GM12878 (cell line): ENCODE data around the gene LGALS8. TPM values are rescaled to one million over a fixed set of nuclear protein-coding genes. Genes with fewer than 3 reads are reported as not detected.
A peak's percentile ranks its signal among the peaks of the same experiment; 100 is the strongest.

ENCODE experiments used
- BACH1 ChIP-seq: fragments of 450-650 bp; IDR thresholded peaks from 2 replicates; pipeline ENCODE4 v1.6.1; 2017; ENCODE audit warnings: mild to moderate bottlenecking, borderline replicate concordance
- BHLHE40 ChIP-seq, 2 experiments: fragments of 450-650 bp in 1 of 2; IDR thresholded peaks; 2 replicates each; pipeline ENCODE4 v1.6.1; 2011 to 2017; ENCODE audit warnings: low read depth in 2 of 2, borderline replicate concordance in 1 of 2, improper control_type of control experiment in 1 of 2, low read length in 1 of 2, mild to moderate bottlenecking in 1 of 2
- CBFB ChIP-seq: IDR thresholded peaks from 2 replicates; pipeline ENCODE4 v1.6.1; 2016; ENCODE audit warnings: antibody characterized with exemption, low read depth
- CTCF ChIP-seq, 3 experiments: IDR thresholded peaks in 2 of 3; conservative IDR thresholded peaks in 1 of 3; 2 replicates each; pipeline ENCODE4 v1.5.1; 2011; ENCODE audit warnings: low read depth in 3 of 3, low read length in 3 of 3, mild to moderate bottlenecking in 3 of 3, control low read depth in 2 of 3, moderate library complexity in 2 of 3, inconsistent platforms in 1 of 3, mixed read lengths in 1 of 3; ENCODE audit not compliant: control insufficient read depth in 2 of 3, insufficient read depth in 1 of 3; ENCODE audit errors: extremely low read depth in 1 of 3
- ETV6 ChIP-seq, 2 experiments: fragments of 450-650 bp in 1 of 2; IDR thresholded peaks in 1 of 2; conservative IDR thresholded peaks in 1 of 2; 2 replicates each; pipeline ENCODE4 v1.6.1; 2014; ENCODE audit warnings: antibody characterized with exemption in 1 of 2, borderline replicate concordance in 1 of 2, low read depth in 1 of 2, mild to moderate bottlenecking in 1 of 2, moderate library complexity in 1 of 2
- EZH2 ChIP-seq: IDR thresholded peaks from 2 replicates; pipeline ENCODE4 v1.6.1; 2012; ENCODE audit warnings: low read depth, mild to moderate bottlenecking, control low read depth, inconsistent platforms, low read length, borderline replicate concordance; ENCODE audit not compliant: control insufficient read depth
- LARP7 ChIP-seq: fragments of 450-650 bp; IDR thresholded peaks from 2 replicates; pipeline ENCODE4 v1.6.1; 2017; ENCODE audit warnings: mild to moderate bottlenecking
- MTA3 ChIP-seq: IDR thresholded peaks from 2 replicates; pipeline ENCODE4 v1.6.1; 2012; ENCODE audit warnings: low read length, inconsistent platforms, borderline replicate concordance
- NFYB ChIP-seq: IDR thresholded peaks from 2 replicates; pipeline ENCODE4 v1.6.1; 2011; ENCODE audit warnings: low read depth, mild to moderate bottlenecking, low read length, improper control_type of control experiment, moderate library complexity; ENCODE audit not compliant: insufficient read depth
- NRF1 ChIP-seq: conservative IDR thresholded peaks from 2 replicates; pipeline ENCODE4 v1.6.1; 2011; ENCODE audit warnings: mild to moderate bottlenecking, low read depth, low read length, improper control_type of control experiment
- PML ChIP-seq: IDR thresholded peaks from 2 replicates; pipeline ENCODE4 v1.6.1; 2012; ENCODE audit warnings: low read length, inconsistent platforms
- POLR2AphosphoS5 ChIP-seq: IDR thresholded peaks from 2 replicates; pipeline ENCODE4 v1.6.1; 2011; ENCODE audit warnings: mild to moderate bottlenecking, low read length, inconsistent platforms
- RFX5 ChIP-seq: IDR thresholded peaks from 2 replicates; pipeline ENCODE4 v1.6.1; 2011; ENCODE audit warnings: low read depth, low read length, improper control_type of control experiment
- STAT1 ChIP-seq: fragments of 450-650 bp; conservative IDR thresholded peaks from 2 replicates; pipeline ENCODE4 v1.6.1; 2014; ENCODE audit warnings: antibody characterized with exemption, mild to moderate bottlenecking
- ZBED1 ChIP-seq: IDR thresholded peaks from 2 replicates; pipeline ENCODE4 v1.6.1; 2016; ENCODE audit warnings: borderline replicate concordance
- ZNF207 ChIP-seq: fragments of 450-650 bp; IDR thresholded peaks from 2 replicates; pipeline ENCODE4 v1.6.1; 2014; ENCODE audit warnings: antibody characterized with exemption, mild to moderate bottlenecking, borderline replicate concordance
- ZNF274 ChIP-seq: IDR thresholded peaks from one replicate; pipeline ENCODE4 v1.8.0; 2011; ENCODE audit not compliant: insufficient read length, insufficient read depth
- polyA plus RNA-seq, 11 experiments: library from polyadenylated mRNA; depleted of rRNA in 4 of 11; unstranded in 6 of 11; stranded (reverse) in 5 of 11; fragments of >200 nt; fragmentation: Nextera tagmentation in 4 of 11; fragmentation: Illumina TruSeq in 1 of 11; extraction: Ambion mirVana in 4 of 11; extraction: Trizol in 1 of 11; gene quantifications; 1 replicate in 1 of 11; 2 replicates in 10 of 11; pipeline versions ENCODE4 v1.2.1 to v1.2.3, GENCODE V29; 2011 to 2016; ENCODE audit warnings: inconsistent platforms in 2 of 11, missing spikeins in 2 of 11, low read depth in 1 of 11
- total RNA-seq, 4 experiments: library from RNA; depleted of rRNA in 3 of 4; stranded (reverse); fragments of >200 nt in 3 of 4; fragmentation: Illumina TruSeq in 1 of 4; extraction: Trizol in 1 of 4; gene quantifications; 2 replicates each; pipeline versions ENCODE4 v1.2.1 to v1.2.3, GENCODE V29; 2013 to 2021
- TF ChIP-seq, protein P1 (sequence below): IDR thresholded peaks from 2 replicates; pipeline ENCODE4 v1.6.1; 2011; ENCODE audit warnings: borderline replicate concordance, low read depth, mild to moderate bottlenecking, moderate library complexity, mixed read lengths, low read length; ENCODE audit not compliant: insufficient read depth; ENCODE audit errors: extremely low read length
- TF ChIP-seq, protein P2 (sequence below): IDR thresholded peaks from 2 replicates; pipeline ENCODE4 v1.6.1; 2012; ENCODE audit warnings: improper control_type of control experiment, low read depth, low read length; ENCODE audit not compliant: insufficient replicate concordance
- TF ChIP-seq, protein P3 (sequence below): IDR thresholded peaks from 2 replicates; pipeline ENCODE4 v1.6.1; 2011; ENCODE audit warnings: mild to moderate bottlenecking, low read depth, low read length, moderate library complexity; ENCODE audit not compliant: insufficient replicate concordance

The LGALS8 gene
- total and polyA plus RNA-seq, 10 of the 15 experiments (the other 5 are each of a cell fraction or from before 2014, with no cell fraction given) = 15.4 to 86.5 (median 19.2) TPM

DNA sequence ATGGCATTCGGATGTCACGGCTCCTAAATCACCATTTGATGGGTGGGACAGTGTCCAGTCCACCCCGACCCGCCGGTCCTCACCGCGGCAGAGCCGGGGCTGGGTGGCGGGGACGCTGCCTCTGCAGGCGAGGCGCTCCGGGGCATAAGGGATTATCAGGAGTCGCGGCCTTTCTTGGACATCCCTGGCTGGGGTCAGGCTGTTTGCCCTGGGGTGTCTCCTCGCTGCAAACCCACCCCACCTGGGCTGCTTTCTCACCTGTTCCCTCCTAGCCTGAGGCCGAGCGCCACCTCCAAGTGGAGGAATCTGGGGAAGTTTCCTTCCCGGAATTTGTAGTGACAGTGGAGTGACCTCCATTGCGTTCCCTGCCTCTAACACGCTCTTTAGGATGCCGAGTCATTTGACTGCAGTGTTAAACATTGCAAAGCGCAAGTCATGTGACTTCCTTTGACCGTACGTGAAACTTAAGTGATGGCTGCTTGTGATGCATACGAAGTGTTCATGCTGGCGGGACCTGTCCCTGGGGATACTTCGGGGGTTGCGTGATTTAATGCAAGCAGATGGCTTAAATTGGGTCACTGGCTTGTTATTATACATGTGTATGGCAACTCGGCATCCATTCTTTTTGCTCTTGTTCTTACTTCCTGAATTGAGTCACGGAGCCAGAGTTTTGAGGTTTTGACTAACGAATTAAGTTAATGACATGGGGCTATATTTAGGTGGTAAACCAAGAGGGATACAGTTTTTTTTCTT lies 536 bp downstream of the LGALS8 start (continued):
- TF ChIP-seq CTCF (IDR thresholded peaks at IDR 0.05 in 2 of 3, conservative IDR thresholded peaks at IDR 0.05 in 1 of 3; ENCODE audit: control insufficient read depth in 2 of 3, extremely low read depth in 1 of 3, insufficient read depth in 1 of 3, low read depth in 3 of 3, low read length in 3 of 3) = no peak
- TF ChIP-seq, protein P1, sequence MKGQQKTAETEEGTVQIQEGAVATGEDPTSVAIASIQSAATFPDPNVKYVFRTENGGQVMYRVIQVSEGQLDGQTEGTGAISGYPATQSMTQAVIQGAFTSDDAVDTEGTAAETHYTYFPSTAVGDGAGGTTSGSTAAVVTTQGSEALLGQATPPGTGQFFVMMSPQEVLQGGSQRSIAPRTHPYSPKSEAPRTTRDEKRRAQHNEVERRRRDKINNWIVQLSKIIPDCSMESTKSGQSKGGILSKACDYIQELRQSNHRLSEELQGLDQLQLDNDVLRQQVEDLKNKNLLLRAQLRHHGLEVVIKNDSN = peak; percentile 77
- TF ChIP-seq, protein P2, sequence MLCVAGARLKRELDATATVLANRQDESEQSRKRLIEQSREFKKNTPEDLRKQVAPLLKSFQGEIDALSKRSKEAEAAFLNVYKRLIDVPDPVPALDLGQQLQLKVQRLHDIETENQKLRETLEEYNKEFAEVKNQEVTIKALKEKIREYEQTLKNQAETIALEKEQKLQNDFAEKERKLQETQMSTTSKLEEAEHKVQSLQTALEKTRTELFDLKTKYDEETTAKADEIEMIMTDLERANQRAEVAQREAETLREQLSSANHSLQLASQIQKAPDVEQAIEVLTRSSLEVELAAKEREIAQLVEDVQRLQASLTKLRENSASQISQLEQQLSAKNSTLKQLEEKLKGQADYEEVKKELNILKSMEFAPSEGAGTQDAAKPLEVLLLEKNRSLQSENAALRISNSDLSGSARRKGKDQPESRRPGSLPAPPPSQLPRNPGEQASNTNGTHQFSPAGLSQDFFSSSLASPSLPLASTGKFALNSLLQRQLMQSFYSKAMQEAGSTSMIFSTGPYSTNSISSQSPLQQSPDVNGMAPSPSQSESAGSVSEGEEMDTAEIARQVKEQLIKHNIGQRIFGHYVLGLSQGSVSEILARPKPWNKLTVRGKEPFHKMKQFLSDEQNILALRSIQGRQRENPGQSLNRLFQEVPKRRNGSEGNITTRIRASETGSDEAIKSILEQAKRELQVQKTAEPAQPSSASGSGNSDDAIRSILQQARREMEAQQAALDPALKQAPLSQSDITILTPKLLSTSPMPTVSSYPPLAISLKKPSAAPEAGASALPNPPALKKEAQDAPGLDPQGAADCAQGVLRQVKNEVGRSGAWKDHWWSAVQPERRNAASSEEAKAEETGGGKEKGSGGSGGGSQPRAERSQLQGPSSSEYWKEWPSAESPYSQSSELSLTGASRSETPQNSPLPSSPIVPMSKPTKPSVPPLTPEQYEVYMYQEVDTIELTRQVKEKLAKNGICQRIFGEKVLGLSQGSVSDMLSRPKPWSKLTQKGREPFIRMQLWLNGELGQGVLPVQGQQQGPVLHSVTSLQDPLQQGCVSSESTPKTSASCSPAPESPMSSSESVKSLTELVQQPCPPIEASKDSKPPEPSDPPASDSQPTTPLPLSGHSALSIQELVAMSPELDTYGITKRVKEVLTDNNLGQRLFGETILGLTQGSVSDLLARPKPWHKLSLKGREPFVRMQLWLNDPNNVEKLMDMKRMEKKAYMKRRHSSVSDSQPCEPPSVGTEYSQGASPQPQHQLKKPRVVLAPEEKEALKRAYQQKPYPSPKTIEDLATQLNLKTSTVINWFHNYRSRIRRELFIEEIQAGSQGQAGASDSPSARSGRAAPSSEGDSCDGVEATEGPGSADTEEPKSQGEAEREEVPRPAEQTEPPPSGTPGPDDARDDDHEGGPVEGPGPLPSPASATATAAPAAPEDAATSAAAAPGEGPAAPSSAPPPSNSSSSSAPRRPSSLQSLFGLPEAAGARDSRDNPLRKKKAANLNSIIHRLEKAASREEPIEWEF = no peak
- no peak for TF ChIP-seq ETV6 (conservative IDR thresholded peaks at IDR 0.05 in 1 of 2, IDR thresholded peaks at IDR 0.05 in 1 of 2; ENCODE audit: borderline replicate concordance in 1 of 2, low read depth in 1 of 2)
- TF ChIP-seq NRF1 = no peak
- TF ChIP-seq LARP7 = no peak
- TF ChIP-seq BHLHE40 (IDR thresholded peaks at IDR 0.05; ENCODE audit: borderline replicate concordance in 1 of 2, low read depth in 2 of 2, low read length in 1 of 2) = peak; percentile 78 to 79
- TF ChIP-seq CBFB = no peak
- TF ChIP-seq BACH1 = no peak; the same call in 1 of the 2 replicates
- TF ChIP-seq MTA3 = no peak
- TF ChIP-seq EZH2 = no peak
- TF ChIP-seq ZNF274 = no peak
- TF ChIP-seq PML = no peak
- 0 out of 2 replicates have a peak, but pooled peaks have one; percentile 17 for TF ChIP-seq STAT1
- no peak for TF ChIP-seq NFYB
- TF ChIP-seq ZNF207 = peak; percentile 20; the same call in 1 of the 2 replicates
- no peak for TF ChIP-seq ZBED1
- TF ChIP-seq POLR2AphosphoS5 = peak; percentile 71
- TF ChIP-seq RFX5 = no peak
- TF ChIP-seq, protein P3, sequence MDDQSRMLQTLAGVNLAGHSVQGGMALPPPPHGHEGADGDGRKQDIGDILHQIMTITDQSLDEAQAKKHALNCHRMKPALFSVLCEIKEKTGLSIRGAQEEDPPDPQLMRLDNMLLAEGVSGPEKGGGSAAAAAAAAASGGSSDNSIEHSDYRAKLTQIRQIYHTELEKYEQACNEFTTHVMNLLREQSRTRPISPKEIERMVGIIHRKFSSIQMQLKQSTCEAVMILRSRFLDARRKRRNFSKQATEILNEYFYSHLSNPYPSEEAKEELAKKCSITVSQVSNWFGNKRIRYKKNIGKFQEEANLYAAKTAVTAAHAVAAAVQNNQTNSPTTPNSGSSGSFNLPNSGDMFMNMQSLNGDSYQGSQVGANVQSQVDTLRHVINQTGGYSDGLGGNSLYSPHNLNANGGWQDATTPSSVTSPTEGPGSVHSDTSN = no peak
